Measurements from ENCODE around the gene ISM2.

ISM2 gene

DNA sequence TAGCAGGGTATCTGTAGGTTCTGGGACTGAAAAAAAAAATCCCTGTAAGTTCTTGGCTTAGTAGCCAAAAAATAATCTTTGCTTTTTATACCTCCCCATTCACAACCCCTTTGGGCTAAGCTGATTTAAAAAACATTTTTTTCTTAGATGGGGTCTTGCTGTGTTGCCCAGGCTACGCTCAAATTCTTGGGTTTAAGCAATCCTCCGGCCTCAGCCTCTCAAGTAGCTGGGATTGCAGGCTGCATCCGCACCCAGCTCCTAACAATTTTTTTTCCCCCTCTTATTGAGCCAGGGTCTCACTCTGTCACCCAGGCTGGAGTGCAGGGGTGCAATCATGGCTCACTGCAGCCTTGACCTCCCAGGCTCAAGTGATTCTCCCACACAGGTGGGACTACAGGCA is 9.1 kb upstream of the ISM2 start:
- DNase-seq (ENCODE audit: low spot score): no peak

DNA sequence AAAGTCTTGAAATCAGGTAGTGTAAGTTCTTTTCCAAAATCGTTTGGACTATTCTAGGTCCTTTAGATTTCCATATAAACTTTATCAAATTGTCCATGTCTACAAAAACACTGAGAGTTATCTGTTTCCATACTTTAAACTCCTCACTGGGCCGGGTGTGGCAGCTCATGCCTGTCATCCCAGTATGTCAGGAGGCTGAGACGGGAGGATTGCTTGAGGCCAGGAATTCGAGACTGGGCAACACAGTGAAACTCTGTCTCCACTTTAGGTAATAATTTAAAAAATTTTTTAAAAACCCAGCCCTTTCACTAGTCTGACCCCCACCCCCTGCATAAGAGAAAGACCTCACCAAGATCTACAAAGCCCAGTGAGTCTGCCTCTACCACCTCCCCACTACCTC is 6.4 kb upstream of the ISM2 start:
- DNase-seq (ENCODE audit: low spot score): no peak

DNA sequence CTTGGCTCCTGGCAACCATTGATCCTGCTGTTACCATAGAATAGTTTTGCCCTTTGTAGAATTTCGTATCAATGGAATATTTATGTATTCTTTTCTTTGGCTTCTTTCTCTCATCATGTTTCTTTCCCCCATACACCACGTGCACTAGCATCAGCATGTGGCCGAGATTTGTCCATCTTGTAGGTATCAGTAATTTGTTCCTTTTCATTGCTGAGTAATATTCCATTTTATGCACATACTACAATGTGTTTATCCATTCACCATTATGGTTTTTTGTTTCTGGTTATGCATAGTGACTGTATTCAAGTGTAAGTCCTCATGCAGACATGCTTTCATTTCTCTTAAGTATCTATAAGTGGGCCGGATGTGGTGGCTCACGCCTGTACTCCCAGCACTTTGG is 4.5 kb upstream of the ISM2 start:
- no peak for DNase-seq (ENCODE audit: low spot score)

DNA sequence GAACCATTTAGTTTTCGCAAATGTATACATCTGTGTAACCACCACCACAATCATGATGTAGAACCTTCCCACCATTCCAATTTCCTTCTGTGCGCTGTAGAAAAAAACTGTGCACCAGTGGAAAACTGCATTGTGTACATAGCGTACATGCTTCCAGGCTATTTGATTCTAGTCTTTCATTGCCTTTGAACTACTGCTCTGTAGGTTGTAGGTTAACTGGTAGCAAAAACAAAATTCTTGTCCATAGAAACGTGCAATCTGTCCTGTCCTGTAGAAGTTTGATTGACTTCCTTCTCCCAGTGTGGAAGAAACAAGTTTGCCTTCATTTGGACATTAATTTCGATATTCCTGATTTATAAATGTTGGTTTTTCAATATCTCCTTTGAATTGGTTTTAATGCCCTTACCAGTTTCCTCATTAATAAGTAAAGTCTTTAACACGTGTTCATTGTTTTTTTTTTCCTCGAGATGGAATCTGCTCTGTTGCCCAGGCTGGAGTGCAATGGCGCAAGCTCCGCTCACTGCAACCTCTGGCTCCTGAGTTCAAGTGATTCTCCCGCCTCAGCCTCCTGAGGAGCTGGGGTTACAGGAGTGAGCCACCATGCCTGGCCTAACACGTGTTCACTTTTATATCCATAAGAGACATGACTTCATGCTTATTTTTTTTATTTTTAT is 3.6 kb upstream of the ISM2 start:
- no peak for DNase-seq (ENCODE audit: low spot score)

DNA sequence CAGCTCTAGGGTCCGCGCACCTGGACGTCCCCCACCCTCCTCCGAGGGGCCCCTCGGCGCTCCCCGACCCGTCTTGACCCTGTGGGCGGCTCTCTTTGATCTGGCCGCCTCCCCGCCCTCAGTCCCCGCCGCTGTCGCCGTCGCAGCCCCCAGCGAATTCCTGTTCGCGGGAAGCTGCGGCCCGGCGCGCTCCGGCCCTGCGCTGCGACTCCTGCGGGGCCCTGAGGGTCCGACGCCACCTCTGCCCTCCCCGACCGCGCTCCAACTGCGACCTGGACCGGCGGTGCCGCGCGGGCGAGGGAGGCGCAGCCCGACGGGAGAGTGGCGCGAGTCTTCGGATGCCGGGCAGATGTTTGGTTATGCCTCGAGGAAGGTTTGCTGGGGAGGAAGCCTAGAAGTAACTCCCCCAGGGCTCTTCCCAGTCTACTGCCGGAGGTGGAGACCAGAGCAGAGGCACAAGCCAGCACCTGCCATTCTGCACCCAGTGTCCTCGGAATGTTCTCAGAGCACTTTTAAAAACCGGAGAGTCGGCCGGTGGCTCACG is 440 bp upstream of the ISM2 start:
- DNase-seq (ENCODE audit: low spot score): no peak

DNA sequence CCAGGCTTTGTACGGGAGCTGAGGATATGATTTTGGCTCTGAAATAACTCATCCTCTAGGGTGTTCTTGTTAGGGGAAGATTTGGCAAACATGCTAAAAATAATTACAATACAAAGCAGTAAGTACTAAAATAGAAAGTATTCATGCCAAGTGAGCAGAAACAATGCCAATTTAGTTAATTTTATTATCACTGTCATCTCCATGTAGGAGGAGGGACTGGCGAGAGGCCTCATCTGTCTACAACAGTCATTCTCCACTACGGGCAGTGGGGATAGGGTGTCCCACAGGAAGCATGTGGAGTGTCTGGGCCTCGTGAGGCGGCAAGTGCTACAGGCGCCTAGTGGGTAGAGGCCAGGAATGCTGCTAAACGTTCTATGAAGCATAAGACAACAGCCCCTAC is 3.3 kb downstream of the ISM2 start:
- DNase-seq (ENCODE audit: low spot score): no peak

DNA sequence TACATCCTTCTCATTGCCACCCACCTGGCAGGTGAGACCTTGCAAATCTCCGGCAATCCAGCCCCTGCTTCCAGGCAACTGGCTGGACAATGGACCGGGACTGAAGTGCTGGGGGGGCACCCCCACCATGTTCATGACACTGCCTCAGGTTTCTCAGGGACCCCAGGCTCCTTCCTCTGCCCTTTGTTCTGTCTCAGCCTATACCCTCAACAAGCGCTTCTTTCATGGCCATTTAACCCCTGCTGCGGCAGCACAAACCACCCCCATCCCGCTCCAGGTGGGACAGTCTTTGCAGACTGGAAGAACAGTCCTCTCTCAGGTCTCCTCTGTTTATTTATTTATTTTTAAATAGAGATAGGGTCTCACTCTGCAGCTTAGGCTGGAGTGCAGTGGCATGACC is 7.6 kb downstream of the ISM2 start:
- no peak for DNase-seq (ENCODE audit: low spot score)

GRCh38 chr14:77490347-77490986 is 8.1 kb downstream of the ISM2 start:
- DNase-seq (ENCODE audit: low spot score): no peak

- no peak for DNase-seq (ENCODE audit: low spot score)
These were observed 9.6 kb downstream of the ISM2 start for GRCh38 chr14:77489041-77489440.

DNA sequence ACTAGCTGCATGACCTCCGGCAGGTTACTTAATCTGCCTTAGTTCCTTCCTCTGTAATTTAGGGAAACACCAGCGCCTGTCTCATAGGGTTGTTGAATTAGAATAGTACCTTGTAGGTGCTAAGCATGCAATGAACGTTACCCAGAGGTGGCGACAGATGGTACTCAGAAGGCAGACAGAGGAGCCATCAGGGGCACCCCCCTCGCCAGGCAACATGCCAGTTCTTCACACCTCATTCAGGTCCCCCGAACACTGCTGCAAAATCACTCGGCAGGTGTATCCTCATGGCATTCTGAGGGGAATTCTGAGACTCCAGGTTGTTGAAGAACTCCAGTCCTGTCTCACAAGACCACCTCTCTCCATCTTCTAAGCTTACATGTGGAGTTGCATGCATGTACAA is 10.1 kb downstream of the ISM2 start:
- no peak for DNase-seq (ENCODE audit: low spot score)

DNA sequence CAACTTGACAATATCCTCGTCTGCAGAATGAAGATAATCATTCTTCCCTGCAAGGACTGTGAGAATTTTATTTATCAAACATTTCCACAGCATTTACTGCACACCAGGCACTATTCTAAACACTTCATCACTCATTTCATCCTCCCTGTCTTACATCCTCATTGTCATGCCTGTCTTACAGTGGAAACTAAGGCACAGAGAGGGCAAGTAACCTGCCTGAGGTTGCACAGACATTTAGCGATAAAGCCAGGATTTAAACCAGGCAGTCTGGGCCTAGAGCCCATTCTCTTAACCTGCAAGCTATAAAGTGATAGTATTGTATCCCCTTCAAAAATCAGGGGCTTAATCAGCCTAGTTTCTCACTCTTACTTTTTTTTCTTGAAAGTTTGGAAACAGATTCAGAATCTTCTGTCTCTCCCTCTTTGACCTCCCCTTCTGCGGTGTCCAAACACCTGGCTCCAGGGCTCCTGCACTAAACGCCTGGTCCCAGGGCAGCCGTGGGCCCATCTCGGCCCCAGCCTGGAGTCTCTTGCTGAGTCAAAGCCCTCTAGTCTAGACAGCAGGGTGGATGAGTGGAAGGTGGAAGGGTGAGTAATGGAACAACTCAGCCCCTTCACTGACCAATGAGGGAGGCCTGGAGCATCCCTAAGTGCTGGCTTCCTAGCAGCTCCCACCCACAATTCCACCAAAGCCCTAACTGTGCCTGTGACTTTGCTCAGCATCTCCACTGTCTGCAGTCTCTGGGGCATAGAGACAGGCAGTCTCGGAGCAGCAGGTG is 12.5 kb downstream of the ISM2 start:
- DNase-seq (ENCODE audit: low spot score): no peak

GRCh38 chr14:77485256-77485655 is 13.4 kb downstream of the ISM2 start:
- DNase-seq (ENCODE audit: low spot score): no peak

DNA sequence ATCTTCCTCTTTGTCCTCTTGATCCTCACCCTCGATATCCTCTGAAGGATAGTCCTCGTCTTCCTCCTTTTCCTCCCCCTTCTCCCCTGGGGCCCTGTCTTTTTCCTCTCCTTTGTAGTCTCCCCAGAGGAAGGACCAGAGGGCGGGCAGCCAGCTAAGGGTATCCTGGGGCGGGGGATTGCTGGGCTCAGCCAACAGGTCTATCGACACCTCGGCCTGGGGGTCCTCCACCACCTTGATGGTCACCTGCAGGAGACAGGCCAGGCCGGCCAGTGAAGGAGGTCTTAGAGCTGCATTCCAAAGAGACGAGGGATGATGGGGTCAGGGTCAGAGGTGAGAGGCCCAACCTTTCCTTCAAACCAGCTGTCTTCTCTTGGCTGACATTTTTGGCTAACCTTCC is 16.2 kb downstream of the ISM2 start:
- DNase-seq (ENCODE audit: low spot score): no peak

GRCh38 chr14:77478796-77479195 is 19.8 kb downstream of the ISM2 start:
- no peak for DNase-seq (ENCODE audit: low spot score)

GRCh38 chr14:77478029-77478428 is 20.6 kb downstream of the ISM2 start:
- no peak for DNase-seq (ENCODE audit: low spot score)

DNA sequence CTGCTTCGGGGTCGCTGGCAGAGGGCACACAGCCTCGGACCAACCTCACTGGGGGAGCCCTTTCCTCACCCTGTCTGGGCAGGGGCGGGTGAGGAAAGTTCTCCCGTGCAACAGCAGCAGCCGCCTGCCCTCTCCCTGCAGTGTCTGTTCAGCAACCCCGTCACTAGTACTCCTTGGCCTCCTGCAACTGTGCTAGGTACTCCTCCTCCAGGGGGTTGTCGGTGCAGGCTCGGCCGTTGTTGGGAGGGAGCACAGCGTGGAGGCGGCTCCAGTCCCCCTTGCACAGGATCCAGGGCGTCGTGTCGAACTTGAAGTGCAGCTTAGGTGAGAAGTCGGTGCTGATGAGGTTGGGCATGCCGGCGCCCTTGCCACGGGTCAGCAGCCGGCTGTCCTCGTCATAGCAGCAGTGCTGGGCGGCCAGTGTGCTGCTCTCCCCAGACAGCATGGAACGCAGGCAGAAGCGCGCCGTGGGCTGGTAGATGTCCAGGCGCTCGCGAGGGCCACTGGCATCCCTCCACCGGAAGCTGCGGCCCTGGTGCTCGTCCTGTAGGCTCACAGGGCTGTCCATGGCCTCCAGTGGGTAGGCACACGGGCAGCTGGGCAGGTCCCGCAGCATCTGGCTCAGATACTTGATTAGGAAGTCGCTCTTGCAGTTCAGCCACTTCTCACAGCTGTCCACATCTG is 23.0 kb downstream of the ISM2 start:
- DNase-seq (ENCODE audit: low spot score): no peak

GRCh38 chr14:77474479-77475177 is 24.0 kb downstream of the ISM2 start:
- peak; percentile 23 for DNase-seq (ENCODE audit: low spot score)

DNA sequence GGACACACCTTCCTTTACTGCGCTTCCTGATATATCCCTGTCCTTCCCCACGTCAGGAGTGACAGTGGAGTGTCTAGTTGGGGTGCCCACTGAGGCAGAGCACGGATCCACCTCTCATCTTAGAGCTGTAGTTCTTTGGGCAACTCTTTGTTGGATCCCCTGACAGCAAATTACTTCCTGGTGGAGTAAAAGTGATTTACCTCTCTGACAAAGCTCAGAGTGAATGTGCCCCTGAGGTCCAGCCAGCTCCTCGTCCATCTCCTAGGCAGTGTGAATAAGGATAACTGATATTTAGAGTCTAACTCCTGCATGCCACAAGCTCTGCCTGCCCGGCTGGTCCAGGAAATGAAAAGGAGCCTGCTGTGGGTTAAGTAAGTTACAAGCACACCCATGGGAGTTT is 24.7 kb downstream of the ISM2 start:
- no peak for DNase-seq (ENCODE audit: low spot score)

- no peak for DNase-seq (ENCODE audit: low spot score)
These were observed 28.3 kb downstream of the ISM2 start for GRCh38 chr14:77470224-77470870.

- DNase-seq (ENCODE audit: low spot score): no peak
These were observed 29.1 kb downstream of the ISM2 start for GRCh38 chr14:77469539-77469938.

- no peak for DNase-seq (ENCODE audit: low spot score)
These were observed 29.5 kb downstream of the ISM2 start for GRCh38 chr14:77469067-77469505.
